A549 (cell line): ENCODE results near the gene PRSS2. TPM values are rescaled to one million over a fixed set of nuclear protein-coding genes. Genes with fewer than 3 reads are reported as not detected.

Source experiments
- ATAC-seq, 2 experiments: fragments of 200-7000 bp in 1 of 2; fragments of >200 bp in 1 of 2; cut with Nextera tagmentation in 1 of 2; cut with Tn5 transposase in 1 of 2; 3 replicates each; pipeline versions ENCODE4 v1.8.0 to v1.9.1; 2018 to 2020; ENCODE audit warnings: mild to moderate bottlenecking in 1 of 2, moderate library complexity in 1 of 2
- CTCF ChIA-PET: fragments of 300-600 bp; sonication (Branson Sonifier 250); formaldehyde crosslinking; extraction: SDS; loops from one replicate; lab custom pipeline; 2021; ENCODE audit warnings: antibody characterized with exemption, inconsistent platforms; lab: Yijun Ruan, JAX
- POLR2A ChIA-PET: fragments of 350-600 bp; formaldehyde crosslinking; extraction: SDS; loops from one replicate; lab custom pipeline; 2021; ENCODE audit warnings: antibody characterized with exemption, inconsistent platforms; lab: Yijun Ruan, JAX
- DNase-seq, 2 experiments: peaks; one replicate each; pipeline versions ENCODE4 v3.0.0 to v3.0.0-alpha.2; 2011 to 2016; ENCODE audit warnings: low read depth in 1 of 2, low spot score in 1 of 2
- FAIRE-seq: peaks from 2 replicates; lab custom pipeline; 2011; peaks lifted over from hg19 to GRCh38; lab: Jason Lieb, UNC
- H3K27ac ChIP-seq, 2 experiments: fragments of >200 bp; sonication (Bioruptor Twin); formaldehyde crosslinking; 3 replicates each; pipeline ENCODE4 v1.5.1; 2016 to 2017
- H3K4me1 ChIP-seq: fragments of >200 bp; sonication (Bioruptor Twin); formaldehyde crosslinking; 3 replicates; pipeline ENCODE4 v1.6.1; 2016
- H3K4me2 ChIP-seq: fragments of >200 bp; sonication (Bioruptor Twin); formaldehyde crosslinking; 3 replicates; pipeline ENCODE4 v1.6.1; 2016
- H3K4me3 ChIP-seq: fragments of >200 bp; sonication (Bioruptor Twin); formaldehyde crosslinking; 3 replicates; pipeline ENCODE4 v1.5.1; 2016
- H3K9me3 ChIP-seq: fragments of >200 bp; sonication (Bioruptor Twin); formaldehyde crosslinking; 3 replicates; pipeline ENCODE4 v1.6.1; 2016
- BHLHE40 ChIP-seq: IDR thresholded peaks from 2 replicates; pipeline ENCODE4 v1.6.1; 2012; ENCODE audit warnings: low read depth, low read length, inconsistent platforms
- CBX8 ChIP-seq: fragments of 200-600 bp; sonication (generic); IDR thresholded peaks from 2 replicates; pipeline ENCODE4 v1.6.1; 2016
- CEBPB ChIP-seq, 2 experiments: fragments of >200 bp in 1 of 2; sonication (Bioruptor Twin) in 1 of 2; formaldehyde crosslinking in 1 of 2; IDR thresholded peaks; 2 replicates each; pipeline ENCODE4 v1.6.1; 2012 to 2016
- CHD2 ChIP-seq: fragments of 150-350 bp; IDR thresholded peaks from 2 replicates; pipeline ENCODE4 v1.6.1; 2014; ENCODE audit warnings: low read length; ENCODE audit not compliant: partially characterized antibody
- E2F6 ChIP-seq: IDR thresholded peaks from 2 replicates; pipeline ENCODE4 v1.6.1; 2012; ENCODE audit warnings: low read depth, borderline replicate concordance
- EHMT2 ChIP-seq: fragments of 200-600 bp; sonication (generic); IDR thresholded peaks from 2 replicates; pipeline ENCODE4 v1.6.1; 2016; ENCODE audit warnings: antibody characterized with exemption, low read depth, mild to moderate bottlenecking, moderate library complexity
- EP300 ChIP-seq, 2 experiments: fragments of >200 bp; sonication (Bioruptor Twin); formaldehyde crosslinking; IDR thresholded peaks; 2 replicates in 1 of 2; 3 replicates in 1 of 2; pipeline ENCODE4 v1.6.1; 2016 to 2017
- FOSL2 ChIP-seq, 2 experiments: fragments of 450-650 bp in 1 of 2; fragments of >200 bp in 1 of 2; sonication (Bioruptor Twin) in 1 of 2; formaldehyde crosslinking; IDR thresholded peaks; 2 replicates each; pipeline versions ENCODE4 v1.5.0 to v1.6.1; 2016 to 2020; ENCODE audit warnings: mild to moderate bottlenecking in 1 of 2, moderate library complexity in 1 of 2
- GATA3 ChIP-seq: IDR thresholded peaks from 2 replicates; pipeline ENCODE4 v1.6.1; 2012; ENCODE audit warnings: borderline replicate concordance
- HEYL ChIP-seq: fragments of 250-450 bp; sonication (Bioruptor Pico); IDR thresholded peaks from 2 replicates; pipeline ENCODE4 v1.8.0; 2021; ENCODE audit warnings: mild to moderate bottlenecking, moderate library complexity
- HOXA7 ChIP-seq: fragments of 250-450 bp; sonication (Bioruptor Pico); IDR thresholded peaks from 2 replicates; pipeline ENCODE4 v1.5.0; 2020; ENCODE audit warnings: mild to moderate bottlenecking, moderate library complexity
- HOXB13 ChIP-seq: fragments of 250-450 bp; sonication (Bioruptor Pico); IDR thresholded peaks from 2 replicates; pipeline ENCODE4 v1.5.0; 2020; ENCODE audit warnings: low read depth, mild to moderate bottlenecking, moderate library complexity
- JUN ChIP-seq, 2 experiments: fragments of >200 bp; sonication (Bioruptor Twin); formaldehyde crosslinking; IDR thresholded peaks; 2 replicates in 1 of 2; 3 replicates in 1 of 2; pipeline ENCODE4 v1.6.1; 2016 to 2017
- JUNB ChIP-seq: fragments of >200 bp; sonication (Bioruptor Twin); formaldehyde crosslinking; IDR thresholded peaks from 2 replicates; pipeline ENCODE4 v1.6.1; 2016
- MAFK ChIP-seq: fragments of 450-650 bp; IDR thresholded peaks from 2 replicates; pipeline ENCODE4 v1.6.1; 2014; ENCODE audit not compliant: partially characterized antibody
- MAZ ChIP-seq: fragments of 150-350 bp; IDR thresholded peaks from 2 replicates; pipeline ENCODE4 v1.6.1; 2014; ENCODE audit warnings: antibody characterized with exemption, low read depth, low read length, borderline replicate concordance
- MYC ChIP-seq: IDR thresholded peaks from 2 replicates; pipeline ENCODE4 v1.6.1; 2012; ENCODE audit warnings: mild to moderate bottlenecking, inconsistent platforms, low read length, improper control_type of control experiment, borderline replicate concordance
- NR3C1 ChIP-seq: fragments of >200 bp; sonication (Bioruptor Twin); formaldehyde crosslinking; IDR thresholded peaks from 3 replicates; pipeline ENCODE4 v1.6.1; 2017
- PHF8 ChIP-seq: fragments of 200-600 bp; sonication (generic); IDR thresholded peaks from 2 replicates; pipeline ENCODE4 v1.6.1; 2016; ENCODE audit warnings: low read depth, mild to moderate bottlenecking, antibody characterized with exemption, moderate library complexity, borderline replicate concordance
- POLR2A ChIP-seq: IDR thresholded peaks from 2 replicates; pipeline ENCODE4 v1.6.1; 2012; ENCODE audit warnings: mild to moderate bottlenecking, low read length
- RAD21 ChIP-seq, 2 experiments: fragments of >200 bp in 1 of 2; sonication (Bioruptor Twin) in 1 of 2; formaldehyde crosslinking in 1 of 2; IDR thresholded peaks in 1 of 2; conservative IDR thresholded peaks in 1 of 2; 2 replicates in 1 of 2; 3 replicates in 1 of 2; pipeline ENCODE4 v1.6.1; 2012 to 2018; ENCODE audit warnings: inconsistent platforms in 1 of 2
- RARB ChIP-seq: fragments of 250-450 bp; sonication (Bioruptor Pico); IDR thresholded peaks from 2 replicates; pipeline ENCODE4 v1.8.0; 2021; ENCODE audit warnings: mild to moderate bottlenecking, moderate library complexity
- RNF2 ChIP-seq: fragments of 200-600 bp; sonication (generic); IDR thresholded peaks from 2 replicates; pipeline ENCODE4 v1.6.1; 2016; ENCODE audit warnings: low read depth, mild to moderate bottlenecking, antibody characterized with exemption, moderate library complexity, borderline replicate concordance
- SMC3 ChIP-seq: fragments of >200 bp; sonication (Bioruptor Twin); formaldehyde crosslinking; IDR thresholded peaks from 3 replicates; pipeline ENCODE4 v1.6.1; 2018; ENCODE audit warnings: inconsistent platforms
- TP53 ChIP-seq: fragments of 250-450 bp; sonication (Bioruptor Pico); IDR thresholded peaks from 2 replicates; pipeline ENCODE4 v1.5.0; 2021; ENCODE audit warnings: mild to moderate bottlenecking, moderate library complexity
- ZNF302 ChIP-seq: fragments of 250-450 bp; sonication (Bioruptor Pico); IDR thresholded peaks from 2 replicates; pipeline ENCODE4 v1.9.0; 2021; ENCODE audit warnings: inconsistent platforms, mild to moderate bottlenecking, moderate library complexity
- ZSCAN20 ChIP-seq: fragments of 250-450 bp; sonication (Bioruptor Pico); IDR thresholded peaks from 2 replicates; pipeline ENCODE4 v1.8.0; 2022; ENCODE audit warnings: mild to moderate bottlenecking, moderate library complexity
- WGBS: methylation state at CpG from one replicate; pipeline ENCODE4 v1.1.6; 2017; ENCODE audit errors: missing lambda C conversion rate; 5-methylcytosine and 5-hydroxymethylcytosine counted together
- polyA plus RNA-seq, 4 experiments: library from polyadenylated mRNA; depleted of rRNA in 3 of 4; stranded (reverse); fragments of >200 nt; fragmentation: RNase III in 1 of 4; extraction: RNeasy Plus Mini Kit Qiagen cat#74134 plus additional on column Dnase treatment in 1 of 4; gene quantifications; 2 replicates in 3 of 4; 3 replicates in 1 of 4; pipeline ENCODE4 v1.2.3, GENCODE V29; 2011 to 2017
- TF ChIP-seq, protein P1 (sequence below): fragments of 250-450 bp; sonication (Bioruptor Pico); IDR thresholded peaks from 2 replicates; pipeline ENCODE4 v1.5.0; 2021; ENCODE audit warnings: mild to moderate bottlenecking, moderate library complexity, borderline replicate concordance
- TF ChIP-seq, protein P2 (sequence below): fragments of >200 bp; sonication (Bioruptor Twin); formaldehyde crosslinking; IDR thresholded peaks from 2 replicates; pipeline ENCODE4 v1.6.1; 2016
- TF ChIP-seq, protein P3 (sequence below): IDR thresholded peaks from 2 replicates; pipeline ENCODE4 v1.6.1; 2012
- TF ChIP-seq, protein P4 (sequence below): fragments of 250-450 bp; sonication (Bioruptor Pico); IDR thresholded peaks from 2 replicates; pipeline ENCODE4 v1.5.0; 2020; ENCODE audit warnings: low read depth, mild to moderate bottlenecking, moderate library complexity

The PRSS2 gene
- polyA plus RNA-seq, 2 of the 4 experiments (the other 2 are of a cell fraction), result not detected

- TF ChIP-seq CHD2, result no peak
- TF ChIP-seq E2F6, result no peak
- no peak for TF ChIP-seq CBX8
Observed at GRCh38 chr7:142787783-142788182, 17.0 kb downstream of the PRSS2 start (continued).

DNA sequence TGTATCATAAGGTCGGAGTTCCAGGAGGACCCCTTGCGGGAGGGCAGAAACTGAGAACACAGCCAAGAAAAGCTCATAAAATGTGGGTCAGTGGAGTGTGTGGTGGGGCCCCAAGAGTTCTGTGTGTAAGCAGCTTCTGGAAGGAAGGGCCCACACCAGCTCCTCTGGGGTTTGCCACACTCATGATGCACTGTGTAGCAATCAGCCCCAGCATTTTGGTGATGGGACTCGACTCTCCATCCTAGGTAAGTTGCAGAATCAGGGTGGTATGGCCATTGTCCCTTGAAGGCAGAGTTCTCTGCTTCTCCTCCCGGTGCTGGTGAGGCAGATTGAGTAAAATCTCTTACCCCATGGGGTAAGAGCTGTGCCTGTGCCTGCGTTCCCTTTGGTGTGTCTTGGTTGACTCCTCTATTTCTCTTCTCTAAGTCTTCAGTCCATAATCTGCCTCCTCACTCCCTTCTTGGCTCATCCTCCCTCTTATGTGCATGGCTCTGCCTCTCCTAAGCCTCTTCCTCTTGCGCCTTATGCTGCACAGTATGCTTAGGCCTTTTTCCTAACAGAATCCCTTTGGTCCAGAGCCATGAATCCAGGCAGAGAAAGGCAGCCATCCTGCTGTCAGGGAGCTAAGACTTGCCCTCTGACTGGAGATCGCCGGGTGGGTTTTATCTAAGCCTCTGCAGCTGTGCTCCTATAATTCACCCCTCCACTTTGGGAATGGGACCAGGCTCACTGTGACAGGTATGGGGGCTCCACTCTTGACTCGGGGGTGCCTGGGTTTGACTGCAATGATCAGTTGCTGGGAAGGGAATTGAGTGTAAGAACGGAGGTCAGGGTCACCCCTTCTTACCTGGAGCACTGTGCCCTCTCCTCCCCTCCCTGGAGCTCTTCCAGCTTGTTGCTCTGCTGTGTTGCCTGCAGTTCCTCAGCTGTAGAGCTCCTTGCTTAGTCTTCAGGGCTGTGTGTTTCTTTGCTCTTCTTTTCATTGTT lies 17.8 kb downstream of the PRSS2 start:
- CTCF ChIA-PET, result interaction anchor here (0.6 to 4.1 kb wide), 9 partner anchors 17 to 287 kb away, joined by 3 to 27 read pairs (median 4); no protein-coding TSS in a partner anchor
- Histone ChIP-seq H3K9me3 (no peaks in the 10 kb centered on the region; the same call in 2 of the 3 replicates), H3K27ac (no peak overlapping the region), H3K4me1 (no peaks in the 10 kb centered on the region)
- DNase-seq (no peak), FAIRE-seq (no peak)
- TF ChIP-seq HOXA7 (CRISPR knock-in tag) (no peak), MYC (no peak), MAFK (no peak), RNF2 (no peak), ZSCAN20 (no peak), SMC3 (no peak), CEBPB (IDR thresholded peaks at IDR 0.05) (no peak), JUNB (no peak), GATA3 (no peak), NR3C1 (no peak), PHF8 (no peak), HEYL (CRISPR knock-in tag) (no peak), BHLHE40 (no peak), FOSL2 (IDR thresholded peaks at IDR 0.05) (no peak), FOSL2 (CRISPR knock-in tag; IDR thresholded peaks at IDR 0.05) (no peak), EP300 (IDR thresholded peaks at IDR 0.05) (no peak)
- TF ChIP-seq, protein P1, sequence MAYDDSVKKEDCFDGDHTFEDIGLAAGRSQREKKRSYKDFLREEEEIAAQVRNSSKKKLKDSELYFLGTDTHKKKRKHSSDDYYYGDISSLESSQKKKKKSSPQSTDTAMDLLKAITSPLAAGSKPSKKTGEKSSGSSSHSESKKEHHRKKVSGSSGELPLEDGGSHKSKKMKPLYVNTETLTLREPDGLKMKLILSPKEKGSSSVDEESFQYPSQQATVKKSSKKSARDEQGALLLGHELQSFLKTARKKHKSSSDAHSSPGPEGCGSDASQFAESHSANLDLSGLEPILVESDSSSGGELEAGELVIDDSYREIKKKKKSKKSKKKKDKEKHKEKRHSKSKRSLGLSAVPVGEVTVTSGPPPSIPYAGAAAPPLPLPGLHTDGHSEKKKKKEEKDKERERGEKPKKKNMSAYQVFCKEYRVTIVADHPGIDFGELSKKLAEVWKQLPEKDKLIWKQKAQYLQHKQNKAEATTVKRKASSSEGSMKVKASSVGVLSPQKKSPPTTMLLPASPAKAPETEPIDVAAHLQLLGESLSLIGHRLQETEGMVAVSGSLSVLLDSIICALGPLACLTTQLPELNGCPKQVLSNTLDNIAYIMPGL, result no peak
- TF ChIP-seq, protein P2, sequence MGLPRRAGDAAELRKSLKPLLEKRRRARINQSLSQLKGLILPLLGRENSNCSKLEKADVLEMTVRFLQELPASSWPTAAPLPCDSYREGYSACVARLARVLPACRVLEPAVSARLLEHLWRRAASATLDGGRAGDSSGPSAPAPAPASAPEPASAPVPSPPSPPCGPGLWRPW, result no peak
- TF ChIP-seq, protein P3, sequence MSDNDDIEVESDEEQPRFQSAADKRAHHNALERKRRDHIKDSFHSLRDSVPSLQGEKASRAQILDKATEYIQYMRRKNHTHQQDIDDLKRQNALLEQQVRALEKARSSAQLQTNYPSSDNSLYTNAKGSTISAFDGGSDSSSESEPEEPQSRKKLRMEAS, result no peak
- TF ChIP-seq, all 56 proteins: peak for 0
- POLR2A ChIA-PET, result no interaction called here
- 19% methylated on average over 10 of the region's 10 CpGs for WGBS
- Histone ChIP-seq H3K4me3 (no peak overlapping the region), H3K4me2 (no peak overlapping the region)
- ATAC-seq, result no peak

DNA sequence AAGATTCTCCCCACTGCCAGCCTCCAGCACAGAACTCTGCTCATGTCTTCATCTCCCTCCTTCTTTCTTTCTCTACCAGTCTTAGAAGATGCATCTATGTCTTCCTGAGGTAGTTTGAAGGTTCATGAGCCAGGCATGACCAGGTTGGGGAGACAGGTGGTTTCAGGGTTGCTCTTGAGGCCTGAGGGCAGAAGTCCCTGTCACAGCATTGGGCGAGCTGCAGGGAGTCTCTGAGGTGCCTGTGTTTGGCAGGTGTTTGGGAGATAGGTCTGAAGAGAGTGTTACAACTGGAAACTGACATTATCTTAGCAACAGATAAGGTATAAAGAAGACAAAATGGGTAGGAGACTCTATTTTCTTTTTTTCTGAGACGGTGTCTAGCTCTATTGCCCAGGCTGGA lies 18.7 kb downstream of the PRSS2 start:
- H3K4me3 ChIP-seq, result no peak overlapping the region
- DNase-seq (no peak), ATAC-seq (no peak), FAIRE-seq (no peak)
- POLR2A ChIA-PET, result no interaction called here
- TF ChIP-seq POLR2A (no peak), PHF8 (no peak), HEYL (CRISPR knock-in tag) (no peak), EHMT2 (no peak), ZNF302 (CRISPR knock-in tag) (no peak), RARB (CRISPR knock-in tag) (no peak), JUN (IDR thresholded peaks at IDR 0.05) (no peak), RAD21 (conservative IDR thresholded peaks at IDR 0.05 in 1 of 2, IDR thresholded peaks at IDR 0.05 in 1 of 2) (no peak), TP53 (no peak), CEBPB (IDR thresholded peaks at IDR 0.05) (no peak), MAZ (no peak), HOXB13 (no peak)
- TF ChIP-seq, protein P2, result no peak
- TF ChIP-seq, protein P4, sequence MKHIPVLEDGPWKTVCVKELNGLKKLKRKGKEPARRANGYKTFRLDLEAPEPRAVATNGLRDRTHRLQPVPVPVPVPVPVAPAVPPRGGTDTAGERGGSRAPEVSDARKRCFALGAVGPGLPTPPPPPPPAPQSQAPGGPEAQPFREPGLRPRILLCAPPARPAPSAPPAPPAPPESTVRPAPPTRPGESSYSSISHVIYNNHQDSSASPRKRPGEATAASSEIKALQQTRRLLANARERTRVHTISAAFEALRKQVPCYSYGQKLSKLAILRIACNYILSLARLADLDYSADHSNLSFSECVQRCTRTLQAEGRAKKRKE (CRISPR knock-in tag), result no peak
- no peak overlapping the region for H3K4me2 ChIP-seq
- 4% methylated on average over 2 of the region's 2 CpGs for WGBS
- H3K9me3 ChIP-seq, result no peaks in the 10 kb centered on the region; the same call in 2 of the 3 replicates
- no peak overlapping the region for H3K27ac ChIP-seq
- no peaks in the 10 kb centered on the region for H3K4me1 ChIP-seq
- CTCF ChIA-PET, result interaction anchor here (1.2 to 4.1 kb wide), 6 partner anchors 157 to 288 kb away, joined by 3 to 27 read pairs (median 4); no protein-coding TSS in a partner anchor
